Gastrocnemius medialis (tissue), 4 donors: Measurements from ENCODE around the gene SERPINB6. TPM values are rescaled to one million over a fixed set of nuclear protein-coding genes. Genes with fewer than 3 reads are reported as not detected.

Experiments
- ATAC-seq, 2 donors: fragments of 150-250 bp; one replicate each; pipeline ENCODE4 v1.9.1; 2016
- DNase-seq, 2 donors: peaks; one replicate each; pipeline ENCODE4 v3.0.0-alpha.2; 2019
- H3K27ac ChIP-seq, 4 donors: fragments of 200-600 bp; sonication (generic); 1 replicate in 1 of 4; 2 replicates in 3 of 4; pipeline ENCODE4 v1.5.1; 2016 to 2018; ENCODE audit warnings: mild to moderate bottlenecking in 2 of 4, moderate library complexity in 1 of 4
- H3K27me3 ChIP-seq, 3 donors: fragments of 200-600 bp; sonication (generic) in 2 of 3; 1 replicate in 1 of 3; 2 replicates in 2 of 3; pipeline versions ENCODE4 v1.5.1 to v1.6.0; 2016 to 2019; ENCODE audit warnings: mild to moderate bottlenecking in 1 of 3, moderate library complexity in 1 of 3
- H3K36me3 ChIP-seq, 2 donors: fragments of 200-600 bp; sonication (generic) in 1 of 2; one replicate each; pipeline ENCODE4 v1.5.1; 2017 to 2018
- H3K4me1 ChIP-seq, 2 donors: fragments of 200-600 bp; sonication (generic) in 1 of 2; one replicate each; pipeline ENCODE4 v1.5.1; 2016 to 2017; ENCODE audit warnings: mild to moderate bottlenecking in 2 of 2
- H3K4me3 ChIP-seq, 4 donors: fragments of 200-600 bp; sonication (generic) in 3 of 4; 1 replicate in 1 of 4; 2 replicates in 3 of 4; pipeline ENCODE4 v1.5.1; 2016 to 2019; ENCODE audit warnings: mild to moderate bottlenecking in 2 of 4
- H3K9me3 ChIP-seq, 3 donors: fragments of 200-600 bp; sonication (generic) in 2 of 3; 1 replicate in 1 of 3; 2 replicates in 2 of 3; pipeline ENCODE4 v1.5.1; 2016 to 2019
- POLR2A ChIP-seq, 2 donors: fragments of 450-650 bp; IDR thresholded peaks; one replicate each; pipeline ENCODE4 v1.6.1; 2017; ENCODE audit warnings: antibody characterized with exemption in 2 of 2, mild to moderate bottlenecking in 2 of 2, moderate library complexity in 2 of 2
- in situ Hi-C, 4 donors: fragments of 200-750 bp; cut with MboI; loops; one replicate each; pipeline versions ENCODE4 v1.15.0 to v1.8.0; 2017; ENCODE audit warnings: low sequenced_read_pairs in 4 of 4
- intact Hi-C: fragments of 100-400 bp; cut with DNase I; formaldehyde crosslinking; loops from one replicate; pipeline ENCODE4 v1.15.1; 2023; ENCODE audit warnings: low total_unique reads
- total RNA-seq, 4 donors: library from RNA; depleted of rRNA; stranded (reverse); fragments of >200 nt; gene quantifications; one replicate each; pipeline versions ENCODE4 v1.1.0 to v1.2.3, GENCODE V29; 2016
- TF ChIP-seq, protein P1 (sequence below), 5 experiments: fragments of 450-650 bp in 3 of 5; fragments of 200-600 bp in 2 of 5; sonication (generic) in 2 of 5; IDR thresholded peaks in 4 of 5; conservative IDR thresholded peaks in 1 of 5; 1 replicate in 4 of 5; 2 replicates in 1 of 5; pipeline ENCODE4 v1.5.1; 2016 to 2019; ENCODE audit warnings: antibody characterized with exemption in 5 of 5, mild to moderate bottlenecking in 3 of 5, moderate library complexity in 3 of 5

SERPINB6 gene
- total RNA-seq, 4 donors from 2014 or later = 114 to 260 (median 189) TPM

DNA sequence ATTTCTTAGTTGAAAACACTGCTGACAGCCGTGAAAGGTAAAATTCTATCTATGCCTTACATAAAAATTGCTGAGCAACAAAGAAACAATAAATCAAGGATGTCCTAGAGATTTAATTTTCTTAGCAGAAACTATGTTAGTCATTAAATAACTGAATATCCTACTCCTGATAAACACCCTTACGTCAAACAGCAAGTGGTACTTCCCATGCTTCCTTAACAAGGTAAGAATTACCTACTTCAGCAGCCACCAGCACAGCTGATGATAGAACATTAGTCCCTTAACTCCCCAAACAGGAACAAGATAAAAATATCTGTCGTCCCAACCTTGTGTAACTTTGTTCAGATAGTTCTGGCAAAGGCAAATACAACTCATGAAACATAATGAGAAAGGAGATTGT is 8.7 kb downstream of the SERPINB6 start:
- ATAC-seq (peak; percentile 63 to 73), DNase-seq (no peak)
- Histone ChIP-seq H3K36me3 (no peaks in the 10 kb centered on the region), H3K27ac (peak overlapping the region; percentile 44 to 99 (median 54)), H3K27me3 (no peaks in the 10 kb centered on the region), H3K4me3 (no peak overlapping the region), H3K4me1 (peaks cover 34 to 77% of the 10 kb centered on the region in 2 donors), H3K9me3 (no peaks in the 10 kb centered on the region)
- in situ Hi-C loops (no loop called here), intact Hi-C loops (no loop called here)
- TF ChIP-seq, protein P1, sequence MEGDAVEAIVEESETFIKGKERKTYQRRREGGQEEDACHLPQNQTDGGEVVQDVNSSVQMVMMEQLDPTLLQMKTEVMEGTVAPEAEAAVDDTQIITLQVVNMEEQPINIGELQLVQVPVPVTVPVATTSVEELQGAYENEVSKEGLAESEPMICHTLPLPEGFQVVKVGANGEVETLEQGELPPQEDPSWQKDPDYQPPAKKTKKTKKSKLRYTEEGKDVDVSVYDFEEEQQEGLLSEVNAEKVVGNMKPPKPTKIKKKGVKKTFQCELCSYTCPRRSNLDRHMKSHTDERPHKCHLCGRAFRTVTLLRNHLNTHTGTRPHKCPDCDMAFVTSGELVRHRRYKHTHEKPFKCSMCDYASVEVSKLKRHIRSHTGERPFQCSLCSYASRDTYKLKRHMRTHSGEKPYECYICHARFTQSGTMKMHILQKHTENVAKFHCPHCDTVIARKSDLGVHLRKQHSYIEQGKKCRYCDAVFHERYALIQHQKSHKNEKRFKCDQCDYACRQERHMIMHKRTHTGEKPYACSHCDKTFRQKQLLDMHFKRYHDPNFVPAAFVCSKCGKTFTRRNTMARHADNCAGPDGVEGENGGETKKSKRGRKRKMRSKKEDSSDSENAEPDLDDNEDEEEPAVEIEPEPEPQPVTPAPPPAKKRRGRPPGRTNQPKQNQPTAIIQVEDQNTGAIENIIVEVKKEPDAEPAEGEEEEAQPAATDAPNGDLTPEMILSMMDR (IDR thresholded peaks at IDR 0.05 in 4 of 5, conservative IDR thresholded peaks at IDR 0.05 in 1 of 5) = no peak
- no peak for TF ChIP-seq POLR2A (IDR thresholded peaks at IDR 0.05)

DNA sequence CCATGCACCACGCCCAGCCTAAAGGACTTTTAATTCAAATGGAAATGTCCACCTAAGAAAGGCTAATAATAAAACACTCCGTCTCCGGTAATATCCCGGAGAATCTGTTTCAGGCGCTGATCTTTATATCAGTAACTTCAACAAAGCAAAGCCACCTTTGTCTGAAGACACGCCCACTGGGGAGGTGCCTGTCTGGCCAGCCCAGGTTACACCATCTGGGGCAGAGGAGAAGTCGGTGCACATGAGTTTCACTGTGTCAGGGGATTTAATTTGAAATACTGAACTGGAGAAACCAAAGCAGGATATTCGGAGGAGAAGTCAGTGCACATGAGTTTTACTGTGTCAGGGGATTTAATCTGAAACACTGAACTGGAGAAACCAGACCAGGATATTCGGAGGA is 9.4 kb downstream of the SERPINB6 start:
- Histone ChIP-seq H3K4me3 (no peak overlapping the region), H3K27ac (peak overlapping the region; percentile 44 to 99 (median 54)), H3K27me3 (no peaks in the 10 kb centered on the region), H3K4me1 (peaks cover 39 to 77% of the 10 kb centered on the region in 2 donors), H3K36me3 (no peaks in the 10 kb centered on the region), H3K9me3 (no peaks in the 10 kb centered on the region)
- no peak for ATAC-seq
- in situ Hi-C loops = no loop called here
- no peak for DNase-seq
- intact Hi-C loops = no loop called here
- TF ChIP-seq, protein P1 (IDR thresholded peaks at IDR 0.05 in 4 of 5, conservative IDR thresholded peaks at IDR 0.05 in 1 of 5) = no peak
- TF ChIP-seq POLR2A (IDR thresholded peaks at IDR 0.05) = no peak

DNA sequence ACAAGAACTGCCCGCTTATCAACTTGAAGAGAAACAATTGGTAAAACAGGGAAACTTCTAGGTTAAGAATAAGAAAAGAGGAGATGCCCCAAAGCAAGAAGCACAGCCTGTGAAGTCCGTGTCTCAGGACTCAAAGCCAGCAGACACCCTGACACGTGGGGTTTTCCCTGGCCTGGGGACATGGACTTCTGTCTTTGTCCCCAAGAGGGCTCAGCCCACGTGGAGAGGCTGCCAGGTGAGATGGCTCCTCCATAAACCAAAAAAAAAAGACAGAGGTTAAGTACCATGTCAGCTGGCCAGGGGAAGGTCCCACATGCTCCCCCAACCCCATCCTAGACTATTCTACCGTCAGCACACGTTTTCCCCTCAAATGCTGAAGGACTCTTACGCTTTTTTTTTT is 9.9 kb downstream of the SERPINB6 start:
- Histone ChIP-seq H3K4me1 (peaks cover 42 to 77% of the 10 kb centered on the region in 2 donors), H3K4me3 (no peak overlapping the region), H3K27me3 (no peaks in the 10 kb centered on the region), H3K9me3 (no peaks in the 10 kb centered on the region), H3K36me3 (no peaks in the 10 kb centered on the region), H3K27ac (peak overlapping the region in 2 of 4 donors; percentile 63 to 99)
- TF ChIP-seq POLR2A (IDR thresholded peaks at IDR 0.05) = no peak
- TF ChIP-seq, protein P1 (IDR thresholded peaks at IDR 0.05 in 4 of 5, conservative IDR thresholded peaks at IDR 0.05 in 1 of 5) = no peak
- in situ Hi-C loops = no loop called here
- intact Hi-C loops = no loop called here
- ATAC-seq = no peak
- DNase-seq = no peak

DNA sequence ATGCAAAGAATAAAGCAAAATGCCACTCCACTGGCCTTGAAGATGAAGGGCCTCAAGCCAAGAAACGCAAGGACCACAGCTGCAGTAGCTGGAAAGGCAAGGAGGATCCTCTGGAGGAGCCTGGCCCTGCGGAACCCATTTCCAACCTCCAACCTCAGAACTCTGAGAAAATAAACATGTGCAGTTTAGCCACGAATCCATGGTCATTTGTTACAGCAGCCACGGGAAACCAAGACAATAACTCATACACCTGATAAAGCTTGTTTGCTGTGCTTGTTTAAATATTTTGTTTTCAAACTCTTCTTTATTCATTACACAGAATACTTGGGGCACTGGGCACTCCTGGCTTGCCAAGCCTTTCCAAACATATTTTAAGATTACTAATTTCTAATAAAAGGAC is 10.4 kb downstream of the SERPINB6 start:
- in situ Hi-C loops = no loop called here
- no peak for TF ChIP-seq POLR2A (IDR thresholded peaks at IDR 0.05)
- TF ChIP-seq, protein P1 (IDR thresholded peaks at IDR 0.05 in 4 of 5, conservative IDR thresholded peaks at IDR 0.05 in 1 of 5) = no peak
- H3K27me3 ChIP-seq = no peaks in the 10 kb centered on the region
- DNase-seq (no peak), ATAC-seq (no peak)
- H3K36me3 ChIP-seq = no peaks in the 10 kb centered on the region
- H3K27ac ChIP-seq = peak overlapping the region in 3 of 4 donors; percentile 21 to 99 (median 63)
- no peak overlapping the region for H3K4me3 ChIP-seq
- intact Hi-C loops = no loop called here
- no peaks in the 10 kb centered on the region for H3K9me3 ChIP-seq
- H3K4me1 ChIP-seq = peaks cover 42 to 82% of the 10 kb centered on the region in 2 donors
